DMS79 treated with DMSO at 0.1 percent for 48 hours (cell line): ENCODE results near the gene ZNF408.
"Not testable (repeated sequence)": the region's sequence is repeated elsewhere in the genome, so short reads cannot be mapped to it uniquely, and the experiment has no call there.

Experiments
- DNase-seq: peaks from one replicate; lab custom pipeline; 2025; lab: John Stamatoyannopoulos, UW

ZNF408 gene

DNA sequence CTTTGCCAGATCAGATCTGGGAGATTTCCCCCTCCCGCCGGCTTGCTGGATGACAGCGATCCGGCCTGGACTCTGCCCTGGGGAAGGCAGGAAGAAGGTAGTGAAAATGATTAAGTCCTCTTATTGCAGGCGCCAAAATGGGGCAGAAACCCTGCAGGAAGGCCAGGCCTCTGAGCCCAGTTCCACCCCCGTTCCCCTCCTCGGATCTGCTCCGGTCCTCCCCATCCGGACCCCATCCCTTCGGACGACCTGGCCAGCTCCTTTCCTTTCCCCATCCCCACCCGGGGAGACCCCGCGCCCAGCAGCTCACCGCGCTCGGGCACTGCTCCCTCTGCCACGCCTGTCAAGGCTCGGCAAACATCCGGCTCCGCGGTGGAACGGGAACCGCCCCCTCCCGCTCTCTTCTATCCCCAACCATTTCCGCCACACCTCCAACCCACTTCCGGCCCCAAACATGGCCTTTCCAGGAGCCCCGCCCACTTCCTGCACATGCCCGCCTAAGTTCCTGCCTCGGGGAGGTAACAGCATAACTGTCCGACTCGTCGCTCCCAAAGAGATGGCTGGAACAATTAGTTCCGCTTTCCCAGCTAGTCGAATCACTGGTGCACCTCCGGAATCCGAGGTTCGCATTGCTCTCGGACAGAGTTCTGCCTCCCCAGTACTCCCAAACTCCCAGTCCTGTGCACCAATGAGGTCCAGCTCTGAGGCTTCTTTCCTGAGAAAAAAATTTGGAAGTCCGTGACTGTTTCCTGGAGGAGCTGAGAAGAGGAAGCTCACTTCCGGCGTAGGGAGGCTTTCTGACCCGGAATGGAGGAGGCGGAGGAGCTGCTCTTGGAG lies at the start of gene ZNF408, which contains the start of gene ARHGAP1:
TSS of gene ZNF408 (plus strand) at position 791 of the 837 bp plus-strand sequence. CDS start at position 808, 17 bp downstream.
TSS of gene ARHGAP1 (minus strand) at position 379 of the 837 bp plus-strand sequence. CDS start 4,512 bp downstream, outside the sequence.
- DNase-seq: peak; percentile 99

DNA sequence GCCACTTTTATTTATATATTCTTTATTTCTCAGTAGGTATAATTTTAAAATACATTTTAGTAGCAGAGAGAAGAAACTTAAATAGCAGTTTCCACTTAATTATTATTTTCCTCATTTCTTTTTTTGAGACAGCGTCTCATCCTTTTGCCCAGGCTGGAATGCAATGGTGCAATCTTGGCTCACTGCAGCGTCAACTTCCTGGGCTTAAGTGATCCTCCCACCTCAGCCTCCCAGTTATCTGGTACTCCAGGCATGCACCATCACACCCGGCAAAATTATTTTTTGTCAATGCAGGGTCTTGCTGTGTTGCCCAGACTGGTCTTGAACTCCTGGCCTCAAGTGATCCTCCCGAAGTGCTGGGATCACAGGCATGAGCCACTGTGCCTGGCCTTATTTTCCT lies 45.2 kb upstream of the ZNF408 start:
- no peak for DNase-seq

DNA sequence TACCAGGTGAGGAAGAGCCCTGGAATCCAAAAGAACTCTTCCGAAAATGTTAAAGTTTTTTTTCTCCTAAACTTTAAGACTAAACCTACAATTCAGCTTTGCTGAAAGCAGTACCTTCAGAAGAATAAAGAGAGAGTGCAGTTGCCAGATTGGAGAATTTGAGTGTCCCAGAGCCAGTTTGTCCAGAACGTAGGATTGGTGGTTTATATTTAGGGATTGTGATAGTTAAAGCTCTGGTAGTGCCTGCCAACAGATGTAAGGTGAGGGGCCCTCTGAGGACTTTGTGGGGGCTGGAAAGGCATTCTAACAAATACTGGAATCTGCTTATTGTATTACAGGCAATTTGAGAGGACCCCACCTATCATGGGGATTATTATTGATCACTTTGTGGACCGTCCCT lies 43.6 kb upstream of the ZNF408 start:
- DNase-seq: no peak

DNA sequence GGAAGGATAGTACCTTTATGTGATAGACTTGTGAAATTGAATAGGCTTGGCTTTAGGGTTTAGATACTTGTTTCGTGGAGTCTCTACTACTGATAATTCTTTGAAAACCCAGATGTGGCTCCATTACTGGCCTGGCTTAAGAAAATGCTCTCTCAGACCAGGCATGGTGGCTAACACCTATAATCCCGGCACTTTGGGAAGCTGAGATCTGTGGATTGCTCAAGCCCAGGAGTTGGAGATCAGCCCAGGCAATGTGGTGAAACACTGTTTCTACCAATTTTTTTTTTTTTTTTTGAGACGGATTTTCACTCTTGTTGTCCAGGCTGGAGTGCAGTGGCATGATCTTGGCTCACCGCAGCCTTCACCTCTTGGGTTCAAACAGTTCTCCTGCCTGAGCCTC lies 42.6 kb upstream of the ZNF408 start:
- no peak for DNase-seq

DNA sequence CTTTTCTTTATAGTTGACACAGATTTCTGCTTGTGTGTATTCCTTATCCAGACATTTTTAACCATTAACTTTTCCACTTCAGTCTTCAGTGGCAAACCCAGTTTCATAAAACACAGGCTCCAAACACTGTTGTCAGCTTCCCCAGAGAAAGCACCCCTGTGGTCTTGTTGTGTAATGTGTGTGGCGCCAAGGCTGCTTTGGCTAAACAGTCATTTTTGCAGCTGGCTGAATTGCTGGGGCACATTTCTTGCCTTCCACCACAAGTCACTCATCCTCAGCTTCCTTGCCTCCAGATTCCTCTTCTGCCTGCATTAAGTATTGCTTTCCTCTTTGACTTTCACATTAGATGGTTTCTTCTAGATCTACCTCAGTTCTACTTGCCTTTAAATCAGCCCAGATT lies 40.9 kb upstream of the ZNF408 start:
- DNase-seq: no peak

DNA sequence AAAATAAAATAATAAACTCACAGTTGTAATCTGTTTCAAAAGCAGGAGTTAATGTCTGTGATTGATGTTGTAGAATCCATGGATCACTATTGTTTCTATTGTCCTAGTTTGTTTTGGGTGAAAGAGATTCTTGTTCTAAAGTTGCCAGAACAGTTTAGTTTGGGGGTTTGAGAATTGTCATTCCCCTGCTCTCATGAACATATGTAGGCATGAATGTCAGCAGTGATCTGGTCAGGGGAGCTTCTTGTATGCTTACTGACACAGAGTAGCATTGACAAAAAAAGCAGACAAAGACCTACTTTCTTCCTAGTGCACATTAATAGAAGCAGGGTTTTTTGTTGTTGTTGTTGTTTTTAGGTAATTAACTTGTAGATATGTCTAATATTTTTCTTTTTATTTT lies 39.0 kb upstream of the ZNF408 start:
- DNase-seq: no peak

DNA sequence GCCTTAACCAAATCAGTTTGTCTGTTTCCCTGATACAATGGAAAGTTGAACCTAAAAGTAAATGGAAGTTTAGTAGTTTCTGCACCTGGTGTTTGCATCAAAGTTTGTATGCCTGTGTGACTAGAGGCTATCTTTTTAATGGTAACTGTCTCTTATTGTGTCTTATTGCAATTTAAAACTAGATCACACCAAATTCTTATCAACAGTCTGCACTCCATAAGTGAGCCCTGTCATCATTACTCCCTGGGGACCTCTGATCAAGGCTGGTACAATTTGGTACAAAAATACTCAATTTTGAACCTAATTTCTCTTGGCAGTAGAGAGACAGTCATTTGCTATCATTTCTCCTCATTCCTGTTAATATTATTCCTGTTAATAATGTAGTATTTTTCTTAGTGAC lies 38.5 kb upstream of the ZNF408 start:
- no peak for DNase-seq

DNA sequence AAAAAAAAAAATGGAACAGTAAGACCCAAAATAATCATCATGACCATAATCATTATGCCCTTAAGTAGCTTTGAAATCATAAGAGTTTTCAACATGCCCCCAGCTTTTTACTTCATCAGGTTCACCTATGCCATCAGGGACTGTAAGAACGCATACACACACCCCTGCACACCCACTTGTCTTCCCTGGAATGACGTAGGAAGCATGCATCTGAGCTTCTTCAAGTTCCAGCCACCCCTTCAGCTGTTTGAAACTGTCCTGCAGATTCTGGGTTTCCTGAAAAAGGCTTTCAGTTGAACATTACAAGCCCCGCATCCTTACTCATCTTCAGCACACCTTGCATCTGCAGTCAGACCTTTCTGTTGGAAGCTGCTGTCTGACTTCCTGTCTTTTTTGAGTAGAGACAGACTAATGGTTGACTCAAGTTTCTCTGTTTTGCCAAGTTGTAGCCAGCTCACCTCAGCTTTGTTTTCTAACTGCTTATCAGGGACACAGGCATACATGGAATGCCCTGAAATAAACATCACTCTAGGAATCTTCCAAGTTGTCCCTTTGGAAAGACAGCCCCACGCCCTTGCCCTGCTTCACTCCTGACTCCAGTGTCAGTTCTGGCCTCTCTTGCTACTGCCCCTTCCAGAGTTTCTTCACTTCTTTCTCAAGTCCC lies 37.4 kb upstream of the ZNF408 start:
- DNase-seq: no peak

DNA sequence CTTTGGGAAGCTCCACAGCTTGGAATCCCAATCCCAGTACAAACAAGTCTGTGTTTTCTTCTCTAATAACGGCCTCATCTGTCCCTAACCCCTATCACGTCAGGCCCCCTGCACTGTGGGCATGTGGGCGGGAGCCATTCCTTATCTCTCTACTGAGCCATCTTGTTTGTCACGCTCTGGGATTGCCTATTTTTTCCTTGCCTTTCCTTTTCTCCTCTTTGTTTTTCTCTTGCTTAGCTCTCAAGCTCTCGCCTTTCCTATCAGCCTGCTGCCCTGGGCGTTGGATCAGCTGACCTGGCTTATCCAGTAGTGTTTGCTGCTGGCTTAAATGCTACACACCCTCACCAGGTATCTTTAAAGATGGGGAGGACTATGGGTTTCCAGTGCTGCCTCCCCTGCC lies 36.2 kb upstream of the ZNF408 start:
- no peak for DNase-seq

DNA sequence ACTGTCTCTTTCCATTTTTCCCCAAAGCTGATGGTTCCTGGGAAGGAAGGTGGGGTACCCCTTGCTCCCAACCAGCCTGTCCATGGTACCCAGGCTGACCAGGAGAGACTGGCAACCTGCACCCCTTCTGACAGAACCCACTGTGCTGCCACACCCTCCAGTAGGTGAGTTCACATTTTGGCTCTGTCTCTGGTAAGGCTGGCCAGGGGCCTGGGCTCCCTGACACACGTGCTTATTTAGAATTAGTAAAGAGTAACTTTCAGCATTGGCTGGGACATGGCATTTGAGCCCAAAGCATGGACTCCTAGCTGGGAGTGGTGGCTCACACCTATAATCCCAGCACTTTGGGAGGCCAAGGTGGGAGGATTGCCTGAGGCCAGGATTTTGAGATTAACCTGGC lies 35.5 kb upstream of the ZNF408 start:
- DNase-seq: no peak

DNA sequence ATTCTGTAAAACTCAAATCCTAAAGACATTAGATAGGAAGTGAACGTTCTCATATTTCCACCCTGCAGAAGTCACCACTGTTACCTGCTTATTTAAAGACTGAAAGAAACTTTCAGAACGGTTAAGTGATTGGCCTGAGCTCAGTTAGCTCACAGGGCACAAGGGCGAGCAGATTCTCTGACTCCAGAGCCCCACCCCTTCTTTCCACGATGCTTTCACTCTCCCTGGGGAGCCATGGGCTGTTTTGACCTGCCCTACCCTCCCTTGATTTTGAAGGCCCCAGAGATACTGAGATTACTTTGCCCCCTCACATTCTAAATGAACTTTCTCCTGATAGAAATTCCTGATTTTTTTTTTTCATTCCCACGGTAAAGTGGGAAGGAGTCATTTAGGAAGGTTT lies 34.3 kb upstream of the ZNF408 start:
- no peak for DNase-seq

DNA sequence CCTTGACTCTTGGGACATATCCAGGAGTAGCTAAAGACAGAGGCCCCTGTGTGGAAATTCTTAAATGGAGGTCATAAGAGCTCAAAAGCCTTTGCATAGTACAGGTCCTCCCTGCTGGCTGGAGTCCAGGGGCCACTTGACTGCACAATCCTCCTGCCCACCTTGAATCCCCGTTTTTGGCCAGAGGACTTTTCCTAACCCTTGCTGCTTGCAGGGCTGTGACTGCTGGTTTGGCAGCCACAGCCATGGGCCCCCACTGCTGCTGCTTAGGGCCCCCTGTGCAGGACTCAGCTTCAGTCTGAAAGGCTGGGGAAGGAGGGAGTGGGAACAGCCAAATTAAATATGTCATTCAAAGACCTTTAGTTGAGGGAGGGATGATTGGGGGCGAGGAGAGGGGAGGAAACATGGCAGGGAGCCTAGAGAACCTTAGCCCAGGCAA lies 33.8 kb upstream of the ZNF408 start:
- DNase-seq: no peak

DNA sequence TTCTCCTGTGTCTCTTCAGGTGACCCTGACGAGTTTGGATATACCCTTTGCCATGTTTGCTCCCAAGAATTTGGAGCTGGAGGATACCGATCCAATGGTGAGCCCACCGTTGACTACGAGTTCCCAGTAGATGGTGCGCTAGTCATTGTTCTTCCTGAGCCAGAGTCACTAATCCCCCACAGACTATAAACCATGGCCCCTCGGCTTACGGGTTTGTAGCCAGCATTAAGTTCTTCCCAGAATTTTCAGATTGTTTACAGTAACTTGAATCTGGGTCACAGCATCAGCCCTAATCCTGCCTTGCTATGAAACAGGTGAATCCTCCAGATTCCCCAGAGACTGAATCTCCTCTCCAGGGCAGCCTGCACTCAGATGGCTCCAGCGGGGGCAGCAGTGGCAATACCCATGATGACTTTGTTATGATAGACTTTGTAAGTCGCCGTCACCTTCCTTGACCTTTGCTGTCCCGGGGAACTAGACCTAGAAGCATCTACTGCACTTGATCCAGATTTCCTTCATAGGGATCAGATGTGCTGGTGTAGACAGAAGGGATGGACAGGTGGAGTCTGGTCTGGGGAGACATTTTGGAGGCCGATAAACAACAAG lies 32.2 kb upstream of the ZNF408 start:
- no peak for DNase-seq

DNA sequence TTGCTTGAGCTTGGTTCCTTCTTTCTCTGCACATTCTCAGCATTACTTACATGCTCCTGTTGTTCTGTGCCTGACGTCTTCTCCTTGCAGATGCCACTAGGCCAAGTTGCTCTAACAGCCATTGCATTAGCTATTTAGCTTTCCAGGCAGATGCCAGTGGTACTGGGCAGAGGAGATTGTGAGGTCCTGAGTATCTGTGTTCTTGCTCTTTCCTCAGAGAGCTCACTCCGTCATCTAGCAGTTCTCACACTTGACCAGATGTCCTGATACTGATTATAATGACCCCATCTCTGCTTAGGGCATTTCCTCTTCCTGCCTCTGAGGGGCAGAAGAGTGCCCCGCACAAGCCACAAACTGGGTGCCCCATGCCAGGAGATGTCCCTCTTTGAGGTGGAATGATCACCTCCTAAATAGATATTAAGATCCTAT lies 31.1 kb upstream of the ZNF408 start:
- no peak for DNase-seq

DNA sequence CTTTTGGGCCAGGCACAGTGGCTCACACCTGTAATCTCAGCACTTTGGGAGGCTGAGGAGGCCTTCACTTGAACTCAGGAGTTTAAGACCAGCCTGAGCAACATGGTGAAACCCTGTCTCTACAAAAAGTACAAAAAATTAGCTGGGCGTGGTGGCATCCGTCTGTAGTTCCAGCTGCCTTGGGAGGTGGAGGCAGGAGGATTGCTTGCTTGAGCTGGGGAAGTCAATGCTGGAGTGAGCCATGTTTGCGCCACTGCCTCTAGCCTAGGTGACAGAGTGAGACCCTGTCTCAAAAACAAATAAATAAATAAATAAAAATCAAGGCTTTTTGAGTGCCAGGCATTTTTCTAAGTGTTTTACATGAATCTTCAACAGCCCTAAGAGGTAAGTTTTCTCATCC lies 30.3 kb upstream of the ZNF408 start:
- not testable (repeated sequence) for DNase-seq

DNA sequence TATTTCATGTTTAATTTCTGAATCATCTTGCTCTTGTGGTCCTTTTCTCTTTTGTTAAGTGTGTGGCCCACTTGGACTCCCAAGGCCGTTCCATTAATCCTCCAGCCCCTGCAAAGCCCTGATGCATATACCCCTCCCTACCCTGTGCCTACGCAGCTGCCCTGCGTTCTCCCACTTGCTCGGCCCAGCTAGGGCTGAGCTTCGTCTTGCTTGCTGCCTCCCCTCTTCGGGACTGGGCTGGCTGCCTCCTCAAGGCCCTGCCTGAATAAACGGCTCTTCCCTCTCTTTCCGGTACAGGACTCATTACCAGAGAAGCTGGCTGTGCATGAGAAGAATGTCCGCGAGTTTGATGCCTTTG lies 28.9 kb upstream of the ZNF408 start:
- DNase-seq: no peak

DNA sequence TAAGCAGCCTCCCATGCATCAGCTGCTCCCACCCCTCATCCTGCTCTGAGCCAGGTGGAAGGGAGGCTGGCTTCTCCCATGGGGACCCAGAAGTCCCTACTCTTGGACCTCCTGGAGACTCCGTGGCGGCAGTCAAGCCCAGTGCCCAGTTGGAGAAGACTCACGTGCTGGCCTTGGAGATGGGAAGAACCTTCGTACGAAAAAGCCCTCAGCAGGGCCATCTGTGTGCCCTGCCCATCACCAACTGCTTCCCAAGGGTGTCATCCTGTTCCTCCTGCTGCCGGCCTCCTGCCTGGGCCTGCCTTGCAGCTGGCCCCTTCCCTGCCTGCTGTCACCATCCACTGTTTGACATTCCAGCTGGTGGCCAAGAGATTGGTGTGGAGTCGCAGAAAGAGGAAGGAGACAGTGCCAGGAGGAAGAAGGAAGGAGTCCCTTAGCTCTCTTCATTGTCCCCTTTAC lies 28.4 kb upstream of the ZNF408 start:
- DNase-seq: no peak

DNA sequence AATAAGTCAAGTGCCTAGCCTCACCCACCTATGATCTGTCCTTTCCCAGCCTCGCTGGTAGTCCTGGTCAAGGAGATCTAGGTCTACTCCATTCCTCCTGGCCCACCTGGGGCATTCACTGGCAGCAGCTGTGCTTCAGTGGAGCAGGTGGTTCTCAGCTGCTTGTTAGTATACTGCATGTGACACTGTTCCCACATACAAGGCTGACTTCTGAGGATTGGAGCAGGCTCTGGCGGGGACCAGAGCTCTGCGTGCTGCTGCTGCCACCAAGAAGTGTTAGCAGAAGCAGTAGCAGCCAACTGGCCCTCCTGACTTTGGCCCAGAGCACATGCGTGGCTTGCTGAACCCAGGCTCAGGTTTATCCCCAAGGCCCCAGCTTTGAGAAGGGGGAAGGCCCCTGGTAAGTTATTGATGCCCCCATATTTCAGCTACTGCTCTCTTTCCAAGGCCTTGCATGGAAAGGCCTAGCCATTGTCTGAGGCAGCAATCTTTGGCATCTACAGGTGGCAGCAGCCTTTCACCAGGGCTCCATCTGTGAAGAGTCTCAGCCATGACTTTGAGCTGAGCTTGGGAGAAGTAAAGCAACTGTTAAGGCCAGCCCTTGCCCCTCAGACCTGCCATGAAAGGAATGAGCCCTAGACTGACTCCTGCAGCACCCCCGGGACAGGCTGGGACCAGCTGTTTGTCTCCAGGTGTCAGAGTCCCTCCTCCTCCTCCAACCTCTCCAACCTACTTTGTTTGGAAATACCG lies 26.9 kb upstream of the ZNF408 start:
- DNase-seq: no peak

DNA sequence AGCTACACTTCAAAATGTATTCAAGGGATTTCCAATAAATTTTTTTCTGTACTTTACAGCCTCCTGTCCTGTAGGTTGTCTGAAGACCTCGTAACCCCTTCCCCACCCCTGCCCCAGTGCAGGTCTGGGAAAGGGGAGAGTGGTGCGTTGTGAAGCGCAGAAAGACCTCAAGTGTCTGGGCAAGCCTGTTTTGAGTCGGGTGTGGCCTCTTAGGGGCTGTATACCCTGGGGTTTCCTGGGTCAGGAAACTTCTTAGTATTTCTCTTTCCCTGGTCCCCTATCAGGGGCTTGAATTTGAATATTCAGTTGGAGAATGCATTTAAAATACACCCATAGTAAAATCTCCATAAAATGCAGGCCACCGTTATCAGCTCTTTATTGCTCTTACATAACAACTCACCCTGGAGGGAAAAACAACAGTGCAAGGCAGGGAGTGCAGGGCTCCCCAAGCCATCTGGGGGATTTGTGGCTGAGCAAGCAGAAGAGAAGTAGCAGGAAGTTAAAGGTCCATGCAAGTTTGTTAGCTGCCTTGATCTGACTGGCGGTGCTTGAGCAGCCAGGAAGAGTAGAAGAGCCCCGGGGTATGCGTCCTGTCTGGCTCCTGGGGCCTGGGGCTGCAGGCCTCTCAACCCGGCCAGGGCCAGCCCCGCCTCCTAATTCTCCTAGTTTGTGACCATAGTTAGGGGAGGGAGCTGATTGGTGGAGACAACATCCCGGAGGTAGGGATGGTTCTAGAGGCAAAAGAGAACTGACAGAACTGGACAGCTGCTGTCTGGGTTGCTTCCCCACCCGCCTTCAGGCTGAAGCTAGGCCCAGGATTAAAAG lies 26.2 kb upstream of the ZNF408 start:
- DNase-seq: no peak

DNA sequence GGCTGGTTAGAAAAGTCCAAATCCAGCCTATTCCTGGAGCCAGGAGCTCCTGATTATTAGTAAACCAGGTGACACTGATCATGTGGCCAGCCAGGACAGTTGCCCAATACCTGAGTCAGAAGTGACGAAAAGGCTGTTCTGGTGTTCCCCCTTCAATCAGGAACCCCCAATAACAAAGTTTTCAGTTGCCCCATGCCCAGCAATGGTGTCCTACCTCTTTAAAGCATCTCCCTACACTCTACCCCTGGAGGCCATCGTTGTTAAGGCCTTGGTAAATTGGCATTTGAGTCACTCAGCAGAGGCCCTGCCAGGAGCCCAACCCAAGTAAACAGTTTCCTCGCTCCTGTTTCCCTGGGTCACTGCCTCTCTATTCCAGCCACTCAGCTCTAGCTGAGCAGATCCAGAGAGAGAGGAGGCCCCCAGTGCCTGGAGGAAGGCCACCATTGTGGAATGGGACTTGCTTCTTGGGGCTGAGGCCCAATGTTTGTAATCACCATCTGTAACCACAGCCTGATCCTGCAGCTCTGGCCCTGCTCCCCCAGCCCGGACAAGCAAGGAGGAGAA lies 25.5 kb upstream of the ZNF408 start:
- DNase-seq: no peak

DNA sequence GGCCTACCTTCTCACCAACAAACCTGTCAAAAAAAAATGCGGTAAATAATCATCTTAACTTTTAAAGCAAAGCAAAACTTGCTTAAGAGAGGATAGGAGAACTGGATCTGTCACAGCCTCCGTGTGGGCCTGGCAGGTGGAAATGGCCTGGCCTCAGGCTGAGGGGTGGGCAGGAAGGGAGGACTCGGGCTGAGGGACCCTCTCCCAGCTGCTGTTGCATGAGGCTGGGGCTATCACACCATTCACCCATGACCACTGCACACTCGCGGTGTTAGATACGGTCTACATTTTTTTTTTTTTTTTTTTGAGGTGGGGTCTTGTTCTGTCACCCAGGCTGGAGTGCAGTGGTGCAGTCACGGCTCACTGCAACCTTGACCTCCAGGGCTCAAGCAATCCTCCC lies 24.9 kb upstream of the ZNF408 start:
- DNase-seq: no peak
